ENCODE measurements around the gene PNLIPRP2.

PNLIPRP2 gene

DNA sequence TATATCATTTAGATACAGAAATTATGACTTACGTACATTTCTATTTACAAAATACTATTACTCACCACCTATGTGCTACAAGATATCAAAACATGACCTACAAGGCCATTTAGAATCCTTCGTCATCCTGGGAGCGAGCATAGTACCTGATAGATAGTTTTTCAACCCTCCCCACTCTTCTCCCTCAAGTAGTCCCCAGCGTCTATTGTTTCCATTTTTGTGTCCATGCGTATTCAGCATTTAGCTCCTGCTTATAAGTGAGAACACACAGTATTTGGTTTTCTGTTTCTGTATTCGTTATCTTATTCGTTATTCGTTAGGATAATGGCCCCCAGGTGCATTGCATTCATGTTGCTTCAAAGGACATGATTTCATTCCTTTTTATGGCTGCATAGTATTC, 28.1 kb downstream of the PNLIPRP2 start:
- TF ChIP-seq PPARA (CRISPR knock-in tag; IDR thresholded peaks at IDR 0.05; ENCODE audit: borderline replicate concordance) (no peak), ZNF70 (CRISPR knock-in tag; IDR thresholded peaks at IDR 0.05) (no peak), RARB (CRISPR knock-in tag; IDR thresholded peaks at IDR 0.05) (no peak), ZC3H10 (CRISPR knock-in tag; IDR thresholded peaks at IDR 0.05) (no peak), ZNF8 (CRISPR knock-in tag; IDR thresholded peaks at IDR 0.05) (no peak), ZFP30 (CRISPR knock-in tag; IDR thresholded peaks at IDR 0.05) (no peak), ISL1 (CRISPR knock-in tag; IDR thresholded peaks at IDR 0.05) (no peak), SNAI2 (CRISPR knock-in tag; IDR thresholded peaks at IDR 0.05) (no peak), GLIS3 (CRISPR knock-in tag; IDR thresholded peaks at IDR 0.05) (no peak)
- ATAC-seq, result no peak

GRCh38 chr10:116653885-116654284, 33.1 kb downstream of the PNLIPRP2 start:
- no peak for TF ChIP-seq ISL1 (CRISPR knock-in tag; IDR thresholded peaks at IDR 0.05)
- TF ChIP-seq ZNF70 (CRISPR knock-in tag; IDR thresholded peaks at IDR 0.05), result no peak
- no peak for TF ChIP-seq RARB (CRISPR knock-in tag; IDR thresholded peaks at IDR 0.05)
- TF ChIP-seq BACH2 (CRISPR knock-in tag; IDR thresholded peaks at IDR 0.05; ENCODE audit: borderline replicate concordance), result no peak
- no peak for TF ChIP-seq CSDC2 (CRISPR knock-in tag; IDR thresholded peaks at IDR 0.05)
- no peak for TF ChIP-seq ZNF565 (CRISPR knock-in tag; conservative IDR thresholded peaks at IDR 0.05; ENCODE audit: low read depth)
- TF ChIP-seq POU6F1 (CRISPR knock-in tag; IDR thresholded peaks at IDR 0.05; ENCODE audit: borderline replicate concordance, low read depth), result no peak
- TF ChIP-seq ZC3H10 (CRISPR knock-in tag; IDR thresholded peaks at IDR 0.05), result no peak
- no peak for TF ChIP-seq ESRRG (CRISPR knock-in tag; IDR thresholded peaks at IDR 0.05)
- TF ChIP-seq, protein P1, sequence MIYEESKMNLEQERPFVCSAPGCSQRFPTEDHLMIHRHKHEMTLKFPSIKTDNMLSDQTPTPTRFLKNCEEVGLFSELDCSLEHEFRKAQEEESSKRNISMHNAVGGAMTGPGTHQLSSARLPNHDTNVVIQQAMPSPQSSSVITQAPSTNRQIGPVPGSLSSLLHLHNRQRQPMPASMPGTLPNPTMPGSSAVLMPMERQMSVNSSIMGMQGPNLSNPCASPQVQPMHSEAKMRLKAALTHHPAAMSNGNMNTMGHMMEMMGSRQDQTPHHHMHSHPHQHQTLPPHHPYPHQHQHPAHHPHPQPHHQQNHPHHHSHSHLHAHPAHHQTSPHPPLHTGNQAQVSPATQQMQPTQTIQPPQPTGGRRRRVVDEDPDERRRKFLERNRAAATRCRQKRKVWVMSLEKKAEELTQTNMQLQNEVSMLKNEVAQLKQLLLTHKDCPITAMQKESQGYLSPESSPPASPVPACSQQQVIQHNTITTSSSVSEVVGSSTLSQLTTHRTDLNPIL (CRISPR knock-in tag; IDR thresholded peaks at IDR 0.05; ENCODE audit: low read depth), result no peak
- no peak for TF ChIP-seq SNAI2 (CRISPR knock-in tag; IDR thresholded peaks at IDR 0.05)
- TF ChIP-seq TSHZ2 (CRISPR knock-in tag; IDR thresholded peaks at IDR 0.05), result no peak
- no peak for TF ChIP-seq ZNF8 (CRISPR knock-in tag; IDR thresholded peaks at IDR 0.05)
- no peak for TF ChIP-seq OSR1 (CRISPR knock-in tag; IDR thresholded peaks at IDR 0.05)
- no peak for TF ChIP-seq GLIS3 (CRISPR knock-in tag; IDR thresholded peaks at IDR 0.05)
- ATAC-seq, result no peak

GRCh38 chr10:116654816-116655215, 34.1 kb downstream of the PNLIPRP2 start:
- TF ChIP-seq, protein P1 (CRISPR knock-in tag; IDR thresholded peaks at IDR 0.05; ENCODE audit: low read depth), result no peak
- TF ChIP-seq TOX (CRISPR knock-in tag; IDR thresholded peaks at IDR 0.05; ENCODE audit: borderline replicate concordance), result no peak
- TF ChIP-seq, protein P2, sequence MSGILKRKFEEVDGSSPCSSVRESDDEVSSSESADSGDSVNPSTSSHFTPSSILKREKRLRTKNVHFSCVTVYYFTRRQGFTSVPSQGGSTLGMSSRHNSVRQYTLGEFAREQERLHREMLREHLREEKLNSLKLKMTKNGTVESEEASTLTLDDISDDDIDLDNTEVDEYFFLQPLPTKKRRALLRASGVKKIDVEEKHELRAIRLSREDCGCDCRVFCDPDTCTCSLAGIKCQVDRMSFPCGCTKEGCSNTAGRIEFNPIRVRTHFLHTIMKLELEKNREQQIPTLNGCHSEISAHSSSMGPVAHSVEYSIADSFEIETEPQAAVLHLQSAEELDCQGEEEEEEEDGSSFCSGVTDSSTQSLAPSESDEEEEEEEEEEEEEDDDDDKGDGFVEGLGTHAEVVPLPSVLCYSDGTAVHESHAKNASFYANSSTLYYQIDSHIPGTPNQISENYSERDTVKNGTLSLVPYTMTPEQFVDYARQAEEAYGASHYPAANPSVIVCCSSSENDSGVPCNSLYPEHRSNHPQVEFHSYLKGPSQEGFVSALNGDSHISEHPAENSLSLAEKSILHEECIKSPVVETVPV (CRISPR knock-in tag; IDR thresholded peaks at IDR 0.05), result no peak
- no peak for TF ChIP-seq ISL1 (CRISPR knock-in tag; IDR thresholded peaks at IDR 0.05)
- no peak for TF ChIP-seq RARB (CRISPR knock-in tag; IDR thresholded peaks at IDR 0.05)
- TF ChIP-seq ZC3H10 (CRISPR knock-in tag; IDR thresholded peaks at IDR 0.05), result no peak
- peak; percentile 40; the same call in 1 of the 3 replicates for ATAC-seq

- no peak for ATAC-seq
- TF ChIP-seq, protein P3, sequence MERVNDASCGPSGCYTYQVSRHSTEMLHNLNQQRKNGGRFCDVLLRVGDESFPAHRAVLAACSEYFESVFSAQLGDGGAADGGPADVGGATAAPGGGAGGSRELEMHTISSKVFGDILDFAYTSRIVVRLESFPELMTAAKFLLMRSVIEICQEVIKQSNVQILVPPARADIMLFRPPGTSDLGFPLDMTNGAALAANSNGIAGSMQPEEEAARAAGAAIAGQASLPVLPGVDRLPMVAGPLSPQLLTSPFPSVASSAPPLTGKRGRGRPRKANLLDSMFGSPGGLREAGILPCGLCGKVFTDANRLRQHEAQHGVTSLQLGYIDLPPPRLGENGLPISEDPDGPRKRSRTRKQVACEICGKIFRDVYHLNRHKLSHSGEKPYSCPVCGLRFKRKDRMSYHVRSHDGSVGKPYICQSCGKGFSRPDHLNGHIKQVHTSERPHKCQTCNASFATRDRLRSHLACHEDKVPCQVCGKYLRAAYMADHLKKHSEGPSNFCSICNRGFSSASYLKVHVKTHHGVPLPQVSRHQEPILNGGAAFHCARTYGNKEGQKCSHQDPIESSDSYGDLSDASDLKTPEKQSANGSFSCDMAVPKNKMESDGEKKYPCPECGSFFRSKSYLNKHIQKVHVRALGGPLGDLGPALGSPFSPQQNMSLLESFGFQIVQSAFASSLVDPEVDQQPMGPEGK (CRISPR knock-in tag; IDR thresholded peaks at IDR 0.05; ENCODE audit: borderline replicate concordance), result no peak
- no peak for TF ChIP-seq ZC3H10 (CRISPR knock-in tag; IDR thresholded peaks at IDR 0.05)
- TF ChIP-seq, protein P2 (CRISPR knock-in tag; IDR thresholded peaks at IDR 0.05), result no peak
- no peak for TF ChIP-seq TSHZ2 (CRISPR knock-in tag; IDR thresholded peaks at IDR 0.05)
- no peak for TF ChIP-seq OSR1 (CRISPR knock-in tag; IDR thresholded peaks at IDR 0.05)
- TF ChIP-seq ZNF565 (CRISPR knock-in tag; conservative IDR thresholded peaks at IDR 0.05; ENCODE audit: low read depth), result no peak
These were observed 34.8 kb downstream of the PNLIPRP2 start for GRCh38 chr10:116655568-116655967.

Measured in SK-N-SH treated with all-trans-retinoic acid at 6 μM for 48 hours (cell line).